ENCODE results near the gene SH3RF3.

GRCh38 chr2:109244750-109245382 is 115.9 kb downstream of the SH3RF3 start:
- TF ChIP-seq ZNF274 (IDR thresholded peaks at IDR 0.05; ENCODE audit: low read depth, low read length) = no peak
- no peak for TF ChIP-seq SUZ12 (IDR thresholded peaks at IDR 0.05; ENCODE audit: extremely low read depth, insufficient read depth, insufficient read length)

All from NT2/D1 (cell line).